Prostate gland (tissue), 2 donors: ENCODE data around the gene P3H2. TPM values are rescaled to one million over a fixed set of nuclear protein-coding genes. Genes with fewer than 3 reads are reported as not detected.
A peak's percentile ranks its signal among the peaks of the same experiment; 100 is the strongest.

Experiments
- DNase-seq: peaks from one replicate; pipeline ENCODE4 v3.0.0-alpha.2; 2019; ENCODE audit warnings: low spot score
- H3K27ac ChIP-seq, 2 donors: fragments of 200-600 bp; sonication (generic); 2 replicates each; pipeline ENCODE4 v1.5.1; 2017 to 2019
- H3K27me3 ChIP-seq: fragments of 200-600 bp; sonication (generic); replicated peaks from 2 replicates; pipeline ENCODE4 v1.5.1; 2019; ENCODE audit not compliant: insufficient read depth
- H3K36me3 ChIP-seq, 2 donors: fragments of 200-600 bp; sonication (generic); 1 replicate in 1 of 2; 2 replicates in 1 of 2; pipeline versions ENCODE4 v1.5.1 to v1.8.1; 2017 to 2019
- H3K4me1 ChIP-seq: fragments of 200-600 bp; sonication (generic); replicated peaks from 2 replicates; pipeline ENCODE4 v1.5.1; 2019
- H3K4me3 ChIP-seq, 2 donors: fragments of 200-600 bp; sonication (generic); 2 replicates each; pipeline ENCODE4 v1.5.1; 2017 to 2019
- H3K9me3 ChIP-seq: fragments of 200-600 bp; sonication (generic); 2 replicates; pipeline ENCODE4 v1.5.1; 2017
- POLR2A ChIP-seq: fragments of 450-650 bp; IDR thresholded peaks from one replicate; pipeline ENCODE4 v1.6.1; 2016; ENCODE audit warnings: antibody characterized with exemption, mild to moderate bottlenecking
- POLR2AphosphoS5 ChIP-seq: sonication (generic); formaldehyde crosslinking; IDR thresholded peaks from one replicate; pipeline ENCODE4 v1.6.1; 2017; ENCODE audit warnings: antibody characterized with exemption
- WGBS: methylation state at CpG from one replicate; pipeline ENCODE4 v1.1.5; 2018; 5-methylcytosine and 5-hydroxymethylcytosine counted together
- intact Hi-C: fragments of 100-400 bp; cut with DNase I; formaldehyde crosslinking; loops from one replicate; pipeline ENCODE4 v1.14.2; 2022
- total RNA-seq, 2 donors: library from RNA; depleted of rRNA; stranded (reverse); fragments of >200 nt; gene quantifications; one replicate each; pipeline ENCODE4 v1.1.0, GENCODE V29; 2016
- TF ChIP-seq, protein P1 (sequence below), 4 experiments: fragments of 200-600 bp in 2 of 4; fragments of 450-650 bp in 2 of 4; sonication (generic) in 2 of 4; IDR thresholded peaks; 1 replicate in 3 of 4; 2 replicates in 1 of 4; pipeline ENCODE4 v1.5.1; 2016 to 2019; ENCODE audit warnings: antibody characterized with exemption in 4 of 4, mild to moderate bottlenecking in 2 of 4, moderate library complexity in 2 of 4

P3H2 gene
- total RNA-seq, 2 donors from 2014 or later: 20.6 to 82.8 TPM

DNA sequence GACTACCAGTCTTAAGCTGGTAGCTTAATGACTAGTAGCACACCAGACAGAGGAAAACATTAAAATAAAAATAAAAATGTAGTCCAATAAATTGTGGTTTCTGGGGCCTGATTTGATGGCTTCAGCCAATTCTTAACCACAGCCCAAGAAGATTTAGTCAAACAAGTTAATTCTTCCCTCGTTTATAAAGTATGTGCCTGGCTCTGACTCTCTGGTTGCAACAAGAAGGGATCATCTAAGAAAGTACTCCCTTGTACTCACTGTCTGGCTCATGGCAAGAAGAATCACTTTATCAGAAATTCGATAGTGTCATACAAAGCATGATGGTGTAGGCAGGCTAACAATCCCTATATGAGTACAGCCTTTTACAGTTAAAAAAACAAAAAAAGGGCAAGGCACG lies 141.9 kb downstream of the P3H2 start:
- no peaks in the 10 kb centered on the region for H3K36me3 ChIP-seq
- H3K9me3 ChIP-seq: no peaks in the 10 kb centered on the region
- WGBS: 70% methylated on average over 3 of the region's 3 CpGs
- no peak overlapping the region for H3K4me3 ChIP-seq
- intact Hi-C loops: no loop called here
- no peak overlapping the region for H3K27ac ChIP-seq
- no peak for DNase-seq
- peaks cover 4% of the 10 kb centered on the region for H3K4me1 ChIP-seq
- TF ChIP-seq POLR2A (no peak), POLR2AphosphoS5 (no peak)
- TF ChIP-seq, protein P1, sequence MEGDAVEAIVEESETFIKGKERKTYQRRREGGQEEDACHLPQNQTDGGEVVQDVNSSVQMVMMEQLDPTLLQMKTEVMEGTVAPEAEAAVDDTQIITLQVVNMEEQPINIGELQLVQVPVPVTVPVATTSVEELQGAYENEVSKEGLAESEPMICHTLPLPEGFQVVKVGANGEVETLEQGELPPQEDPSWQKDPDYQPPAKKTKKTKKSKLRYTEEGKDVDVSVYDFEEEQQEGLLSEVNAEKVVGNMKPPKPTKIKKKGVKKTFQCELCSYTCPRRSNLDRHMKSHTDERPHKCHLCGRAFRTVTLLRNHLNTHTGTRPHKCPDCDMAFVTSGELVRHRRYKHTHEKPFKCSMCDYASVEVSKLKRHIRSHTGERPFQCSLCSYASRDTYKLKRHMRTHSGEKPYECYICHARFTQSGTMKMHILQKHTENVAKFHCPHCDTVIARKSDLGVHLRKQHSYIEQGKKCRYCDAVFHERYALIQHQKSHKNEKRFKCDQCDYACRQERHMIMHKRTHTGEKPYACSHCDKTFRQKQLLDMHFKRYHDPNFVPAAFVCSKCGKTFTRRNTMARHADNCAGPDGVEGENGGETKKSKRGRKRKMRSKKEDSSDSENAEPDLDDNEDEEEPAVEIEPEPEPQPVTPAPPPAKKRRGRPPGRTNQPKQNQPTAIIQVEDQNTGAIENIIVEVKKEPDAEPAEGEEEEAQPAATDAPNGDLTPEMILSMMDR (IDR thresholded peaks at IDR 0.05): no peak
- H3K27me3 ChIP-seq: no peaks in the 10 kb centered on the region

DNA sequence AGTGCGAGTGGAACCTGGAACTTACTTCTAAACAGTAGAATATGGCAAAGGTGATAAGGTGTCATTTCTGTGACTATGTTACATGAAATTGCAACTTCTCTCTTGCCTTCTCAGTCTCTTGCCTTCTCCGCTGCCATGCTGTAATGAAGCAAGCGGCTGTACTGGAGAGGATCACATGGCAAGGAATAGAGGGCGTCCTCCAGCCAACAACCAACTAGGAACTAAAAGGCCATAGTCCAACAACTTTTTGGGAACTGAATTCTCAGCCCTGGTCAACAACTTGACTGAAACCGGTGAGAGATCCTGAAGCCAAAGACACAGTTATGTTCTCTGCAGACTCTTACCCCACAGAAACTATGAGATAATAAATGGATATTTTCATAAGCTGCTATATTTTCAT lies 143.5 kb downstream of the P3H2 start:
- H3K27me3 ChIP-seq: no peaks in the 10 kb centered on the region
- H3K36me3 ChIP-seq: no peaks in the 10 kb centered on the region
- no peak for DNase-seq
- intact Hi-C loops: no loop called here
- TF ChIP-seq POLR2AphosphoS5 (no peak), POLR2A (no peak)
- TF ChIP-seq, protein P1 (IDR thresholded peaks at IDR 0.05): no peak
- 89% methylated on average over 5 of the region's 5 CpGs for WGBS
- H3K9me3 ChIP-seq: no peaks in the 10 kb centered on the region
- no peak overlapping the region for H3K27ac ChIP-seq
- H3K4me3 ChIP-seq: no peak overlapping the region
- peaks cover 4% of the 10 kb centered on the region for H3K4me1 ChIP-seq

DNA sequence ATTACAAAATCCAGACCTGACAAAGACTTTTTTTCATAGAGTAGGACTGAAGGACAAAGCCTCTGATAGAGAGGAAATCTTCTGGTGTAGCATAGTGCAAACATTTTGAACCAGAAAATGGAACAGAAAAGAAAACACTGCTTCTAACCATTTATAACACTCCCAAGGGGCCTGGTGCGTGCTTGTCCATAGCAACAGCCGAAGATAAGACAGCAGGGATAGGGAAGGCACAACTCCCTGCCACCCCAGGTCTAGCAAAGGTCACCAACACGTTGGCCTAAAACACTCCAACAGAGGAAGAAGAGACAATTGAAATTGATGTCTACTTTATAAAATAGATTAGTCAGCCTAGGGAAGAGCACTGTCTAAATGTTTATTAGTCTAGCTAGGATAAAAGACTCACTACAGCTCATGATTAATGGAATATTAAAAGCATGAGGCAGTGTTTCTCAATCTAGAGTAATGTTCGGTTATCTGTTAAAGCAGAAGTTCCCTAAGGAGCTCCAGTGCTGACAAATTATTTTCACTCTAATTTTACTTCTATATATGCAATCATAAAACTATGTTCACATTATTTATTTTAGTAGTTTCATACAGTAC lies 145.2 kb downstream of the P3H2 start:
- Histone ChIP-seq H3K36me3 (no peaks in the 10 kb centered on the region), H3K4me3 (no peak overlapping the region), H3K4me1 (no peaks in the 10 kb centered on the region), H3K27ac (peak overlapping the region in 1 of 2 donors; percentile 36), H3K27me3 (no peaks in the 10 kb centered on the region), H3K9me3 (no peaks in the 10 kb centered on the region)
- no peak for DNase-seq
- TF ChIP-seq POLR2A (no peak), POLR2AphosphoS5 (no peak)
- TF ChIP-seq, protein P1 (IDR thresholded peaks at IDR 0.05): no peak
- intact Hi-C loops: no loop called here
- 55% methylated on average over 4 of the region's 4 CpGs for WGBS

DNA sequence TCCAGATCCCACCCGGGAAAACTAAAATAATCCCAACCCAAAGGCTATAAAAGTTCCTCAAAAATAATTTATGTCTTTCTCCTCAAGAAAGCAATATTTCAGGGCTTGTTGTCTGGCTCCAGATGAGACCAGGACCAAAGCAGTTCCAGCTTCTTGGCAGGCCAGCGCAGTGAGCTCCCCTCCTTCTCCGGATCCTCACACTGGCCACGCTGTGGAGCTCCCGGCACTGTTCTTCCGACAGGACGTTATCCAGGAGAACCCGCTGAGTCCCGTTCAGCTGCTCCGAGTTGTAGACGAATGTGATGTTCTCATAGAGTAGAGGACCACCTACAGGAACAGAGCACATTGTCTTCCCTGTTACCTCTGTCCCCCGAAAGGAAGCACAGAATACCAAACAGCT lies 146.3 kb downstream of the P3H2 start:
- Histone ChIP-seq H3K27ac (no peak overlapping the region), H3K4me1 (no peaks in the 10 kb centered on the region), H3K4me3 (no peak overlapping the region), H3K27me3 (no peaks in the 10 kb centered on the region), H3K9me3 (no peaks in the 10 kb centered on the region), H3K36me3 (no peaks in the 10 kb centered on the region)
- WGBS: 87% methylated on average over 12 of the region's 12 CpGs
- no peak for DNase-seq
- TF ChIP-seq POLR2AphosphoS5 (no peak), POLR2A (no peak)
- TF ChIP-seq, protein P1 (IDR thresholded peaks at IDR 0.05): no peak
- intact Hi-C loops: loop anchor here (5.0 kb wide), 1 partner anchor 148 kb away; the partner anchor contains the start of gene P3H2

DNA sequence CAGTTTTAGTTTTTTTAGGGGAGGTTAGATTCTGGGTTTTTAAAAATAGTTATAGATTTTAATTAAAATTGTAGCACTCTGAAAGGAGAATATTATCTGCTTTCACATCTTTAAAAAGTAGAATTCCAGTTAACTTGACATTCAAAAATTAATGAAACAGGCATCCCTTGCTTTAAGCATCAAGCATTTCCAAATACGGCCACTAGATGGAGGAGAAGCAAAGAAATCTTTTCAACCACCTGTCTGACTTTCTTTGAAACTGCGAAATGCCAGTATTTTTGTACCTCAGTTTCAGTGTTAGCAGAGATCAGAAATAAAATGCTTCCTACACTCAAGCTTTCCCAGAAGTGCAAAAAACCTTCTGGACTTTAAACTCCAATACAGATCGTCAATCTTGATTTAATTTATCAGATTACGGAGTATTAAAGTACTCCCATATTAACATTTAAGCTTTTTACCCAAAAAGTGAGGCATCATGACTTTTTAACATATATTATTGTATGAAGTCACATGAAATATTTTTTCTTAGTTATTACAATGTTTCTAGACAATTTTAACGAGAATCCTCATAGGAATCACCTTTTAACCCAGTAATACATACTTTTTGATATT lies 153.3 kb downstream of the P3H2 start:
- peak; percentile 29 for TF ChIP-seq POLR2AphosphoS5
- TF ChIP-seq POLR2A: no peak
- TF ChIP-seq, protein P1 (IDR thresholded peaks at IDR 0.05): peak; percentile 77 to 91 (median 84)
- Histone ChIP-seq H3K4me3 (no peak overlapping the region), H3K4me1 (no peaks in the 10 kb centered on the region), H3K27ac (no peak overlapping the region), H3K27me3 (no peaks in the 10 kb centered on the region), H3K36me3 (no peaks in the 10 kb centered on the region), H3K9me3 (no peaks in the 10 kb centered on the region)
- intact Hi-C loops: loop anchor here (2.0 to 10.0 kb wide), 3 partner anchors 47 to 355 kb away; partner anchors contain the start of gene CLDN1
- peak; percentile 34 for DNase-seq
- 36% methylated on average over 5 of the region's 5 CpGs for WGBS
